SK-N-SH treated with all-trans-retinoic acid at 6 μM for 48 hours (cell line): ENCODE measurements around the gene EDEM3.

Source experiments
- ATAC-seq: fragments of 200-7000 bp; cut with Tn5 transposase; 3 replicates; pipeline ENCODE4 v1.9.1; 2020; ENCODE audit warnings: mild to moderate bottlenecking, moderate library complexity
- BACH2 ChIP-seq: fragments of 250-450 bp; sonication (Bioruptor Pico); IDR thresholded peaks from 2 replicates; pipeline ENCODE4 v1.9.0; 2021; ENCODE audit warnings: mild to moderate bottlenecking, borderline replicate concordance
- CSDC2 ChIP-seq: fragments of 250-450 bp; sonication (Bioruptor Pico); IDR thresholded peaks from 2 replicates; pipeline ENCODE4 v1.5.0; 2020; ENCODE audit warnings: mild to moderate bottlenecking, moderate library complexity
- ESRRG ChIP-seq: fragments of 250-450 bp; sonication (Bioruptor Pico); IDR thresholded peaks from 2 replicates; pipeline ENCODE4 v1.6.1; 2021; ENCODE audit warnings: mild to moderate bottlenecking
- GLIS3 ChIP-seq: fragments of 250-450 bp; sonication (Bioruptor Pico); IDR thresholded peaks from 2 replicates; pipeline ENCODE4 v1.5.0; 2020; ENCODE audit warnings: mild to moderate bottlenecking, moderate library complexity
- ISL1 ChIP-seq: fragments of 250-450 bp; sonication (Bioruptor Pico); IDR thresholded peaks from 2 replicates; pipeline ENCODE4 v2.1.2; 2022; ENCODE audit warnings: mild to moderate bottlenecking, moderate library complexity
- OSR1 ChIP-seq: fragments of 250-450 bp; sonication (Bioruptor Pico); IDR thresholded peaks from 2 replicates; pipeline ENCODE4 v1.8.0; 2022; ENCODE audit warnings: moderate library complexity, mild to moderate bottlenecking, inconsistent platforms
- PPARA ChIP-seq: fragments of 250-450 bp; sonication (Bioruptor Pico); IDR thresholded peaks from 2 replicates; pipeline ENCODE4 v1.5.0; 2020; ENCODE audit warnings: mild to moderate bottlenecking, borderline replicate concordance
- RARB ChIP-seq: fragments of 250-450 bp; sonication (Bioruptor Pico); IDR thresholded peaks from 2 replicates; pipeline ENCODE4 v1.8.0; 2021; ENCODE audit warnings: mild to moderate bottlenecking, moderate library complexity
- SNAI2 ChIP-seq: fragments of 250-450 bp; sonication (Bioruptor Pico); IDR thresholded peaks from 2 replicates; pipeline ENCODE4 v1.5.0; 2020; ENCODE audit warnings: mild to moderate bottlenecking, moderate library complexity
- TOX ChIP-seq: fragments of 250-450 bp; sonication (Bioruptor Pico); IDR thresholded peaks from 2 replicates; pipeline ENCODE4 v1.8.0; 2021; ENCODE audit warnings: mild to moderate bottlenecking, moderate library complexity, borderline replicate concordance
- ZC3H10 ChIP-seq: fragments of 250-450 bp; sonication (Bioruptor Pico); IDR thresholded peaks from 2 replicates; pipeline ENCODE4 v1.5.1; 2021; ENCODE audit warnings: mild to moderate bottlenecking, moderate library complexity
- ZFP3 ChIP-seq: fragments of 250-450 bp; sonication (Bioruptor Pico); IDR thresholded peaks from 2 replicates; pipeline ENCODE4 v1.5.0; 2020; ENCODE audit warnings: mild to moderate bottlenecking, moderate library complexity
- ZFP30 ChIP-seq: fragments of 450-650 bp; formaldehyde crosslinking; IDR thresholded peaks from 2 replicates; pipeline ENCODE4 v1.5.0; 2022; ENCODE audit warnings: mild to moderate bottlenecking, moderate library complexity
- ZNF565 ChIP-seq: fragments of 450-650 bp; formaldehyde crosslinking; conservative IDR thresholded peaks from 2 replicates; pipeline ENCODE4 v1.5.0; 2020; ENCODE audit warnings: low read depth, mild to moderate bottlenecking, moderate library complexity
- ZNF70 ChIP-seq: fragments of 450-650 bp; formaldehyde crosslinking; IDR thresholded peaks from 2 replicates; pipeline ENCODE4 v1.5.0; 2020; ENCODE audit warnings: mild to moderate bottlenecking, moderate library complexity
- ZNF8 ChIP-seq: fragments of 450-650 bp; formaldehyde crosslinking; IDR thresholded peaks from 2 replicates; pipeline ENCODE4 v1.5.0; 2020; ENCODE audit warnings: mild to moderate bottlenecking, moderate library complexity
- TF ChIP-seq, protein P1 (sequence below): fragments of 250-450 bp; sonication (Bioruptor Pico); IDR thresholded peaks from 2 replicates; pipeline ENCODE4 v1.5.1; 2021; ENCODE audit warnings: mild to moderate bottlenecking, moderate library complexity
- TF ChIP-seq, protein P2 (sequence below): fragments of 250-450 bp; sonication (Bioruptor Pico); IDR thresholded peaks from 2 replicates; pipeline ENCODE4 v1.8.0; 2020; ENCODE audit warnings: mild to moderate bottlenecking, moderate library complexity, borderline replicate concordance
- TF ChIP-seq, protein P3 (sequence below): fragments of 250-450 bp; sonication (Bioruptor Pico); IDR thresholded peaks from 2 replicates; pipeline ENCODE4 v1.8.0; 2021; ENCODE audit warnings: low read depth, mild to moderate bottlenecking, moderate library complexity, borderline replicate concordance
- TF ChIP-seq, protein P4 (sequence below): fragments of 250-450 bp; sonication (Bioruptor Pico); IDR thresholded peaks from 2 replicates; pipeline ENCODE4 v1.5.1; 2020; ENCODE audit warnings: low read depth, mild to moderate bottlenecking, moderate library complexity

Gene EDEM3

DNA sequence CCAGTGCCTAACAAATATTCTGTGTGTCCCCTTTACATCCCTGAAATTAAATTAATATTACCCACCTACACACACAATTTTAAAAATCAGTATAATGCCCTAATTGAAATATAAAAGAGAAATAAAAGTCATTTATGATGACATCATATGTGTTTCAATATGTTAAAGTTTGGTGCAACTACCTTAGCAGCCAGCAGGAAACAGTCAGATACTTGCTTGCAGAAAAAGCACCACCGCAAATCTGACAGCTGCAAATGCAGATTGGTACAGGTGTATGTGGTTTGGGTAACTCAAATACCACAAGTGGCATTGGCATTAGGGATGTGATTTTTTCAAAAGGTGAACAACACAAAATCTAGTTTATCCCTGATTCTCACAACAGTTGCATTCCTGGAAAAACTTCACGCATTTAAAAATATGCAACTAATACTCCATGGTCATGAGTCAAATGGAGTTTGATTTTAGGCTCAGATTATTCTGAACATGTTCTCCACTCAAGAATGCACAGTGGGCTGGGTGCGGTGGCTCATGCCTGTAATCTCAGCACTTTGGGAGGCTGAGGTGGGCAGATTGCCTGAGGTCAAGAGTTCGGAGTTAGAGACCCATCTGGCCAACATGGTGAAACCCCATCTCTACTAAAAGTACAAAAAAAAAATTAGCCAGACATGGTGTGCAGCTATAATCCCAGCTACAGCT is 106.3 kb downstream of the EDEM3 start:
- no peak for TF ChIP-seq BACH2 (CRISPR knock-in tag)
- TF ChIP-seq TOX (CRISPR knock-in tag): no peak
- no peak for TF ChIP-seq ZC3H10
- no peak for TF ChIP-seq OSR1
- TF ChIP-seq, protein P1, sequence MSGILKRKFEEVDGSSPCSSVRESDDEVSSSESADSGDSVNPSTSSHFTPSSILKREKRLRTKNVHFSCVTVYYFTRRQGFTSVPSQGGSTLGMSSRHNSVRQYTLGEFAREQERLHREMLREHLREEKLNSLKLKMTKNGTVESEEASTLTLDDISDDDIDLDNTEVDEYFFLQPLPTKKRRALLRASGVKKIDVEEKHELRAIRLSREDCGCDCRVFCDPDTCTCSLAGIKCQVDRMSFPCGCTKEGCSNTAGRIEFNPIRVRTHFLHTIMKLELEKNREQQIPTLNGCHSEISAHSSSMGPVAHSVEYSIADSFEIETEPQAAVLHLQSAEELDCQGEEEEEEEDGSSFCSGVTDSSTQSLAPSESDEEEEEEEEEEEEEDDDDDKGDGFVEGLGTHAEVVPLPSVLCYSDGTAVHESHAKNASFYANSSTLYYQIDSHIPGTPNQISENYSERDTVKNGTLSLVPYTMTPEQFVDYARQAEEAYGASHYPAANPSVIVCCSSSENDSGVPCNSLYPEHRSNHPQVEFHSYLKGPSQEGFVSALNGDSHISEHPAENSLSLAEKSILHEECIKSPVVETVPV (CRISPR knock-in tag): no peak
- TF ChIP-seq ZNF8 (CRISPR knock-in tag): no peak
- no peak for TF ChIP-seq ZFP30 (CRISPR knock-in tag)
- TF ChIP-seq, protein P2, sequence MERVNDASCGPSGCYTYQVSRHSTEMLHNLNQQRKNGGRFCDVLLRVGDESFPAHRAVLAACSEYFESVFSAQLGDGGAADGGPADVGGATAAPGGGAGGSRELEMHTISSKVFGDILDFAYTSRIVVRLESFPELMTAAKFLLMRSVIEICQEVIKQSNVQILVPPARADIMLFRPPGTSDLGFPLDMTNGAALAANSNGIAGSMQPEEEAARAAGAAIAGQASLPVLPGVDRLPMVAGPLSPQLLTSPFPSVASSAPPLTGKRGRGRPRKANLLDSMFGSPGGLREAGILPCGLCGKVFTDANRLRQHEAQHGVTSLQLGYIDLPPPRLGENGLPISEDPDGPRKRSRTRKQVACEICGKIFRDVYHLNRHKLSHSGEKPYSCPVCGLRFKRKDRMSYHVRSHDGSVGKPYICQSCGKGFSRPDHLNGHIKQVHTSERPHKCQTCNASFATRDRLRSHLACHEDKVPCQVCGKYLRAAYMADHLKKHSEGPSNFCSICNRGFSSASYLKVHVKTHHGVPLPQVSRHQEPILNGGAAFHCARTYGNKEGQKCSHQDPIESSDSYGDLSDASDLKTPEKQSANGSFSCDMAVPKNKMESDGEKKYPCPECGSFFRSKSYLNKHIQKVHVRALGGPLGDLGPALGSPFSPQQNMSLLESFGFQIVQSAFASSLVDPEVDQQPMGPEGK (CRISPR knock-in tag): no peak
- no peak for TF ChIP-seq PPARA (CRISPR knock-in tag)
- TF ChIP-seq, protein P3, sequence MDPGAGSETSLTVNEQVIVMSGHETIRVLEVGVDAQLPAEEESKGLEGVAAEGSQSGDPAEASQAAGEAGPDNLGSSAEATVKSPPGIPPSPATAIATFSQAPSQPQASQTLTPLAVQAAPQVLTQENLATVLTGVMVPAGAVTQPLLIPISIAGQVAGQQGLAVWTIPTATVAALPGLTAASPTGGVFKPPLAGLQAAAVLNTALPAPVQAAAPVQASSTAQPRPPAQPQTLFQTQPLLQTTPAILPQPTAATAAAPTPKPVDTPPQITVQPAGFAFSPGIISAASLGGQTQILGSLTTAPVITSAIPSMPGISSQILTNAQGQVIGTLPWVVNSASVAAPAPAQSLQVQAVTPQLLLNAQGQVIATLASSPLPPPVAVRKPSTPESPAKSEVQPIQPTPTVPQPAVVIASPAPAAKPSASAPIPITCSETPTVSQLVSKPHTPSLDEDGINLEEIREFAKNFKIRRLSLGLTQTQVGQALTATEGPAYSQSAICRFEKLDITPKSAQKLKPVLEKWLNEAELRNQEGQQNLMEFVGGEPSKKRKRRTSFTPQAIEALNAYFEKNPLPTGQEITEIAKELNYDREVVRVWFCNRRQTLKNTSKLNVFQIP (CRISPR knock-in tag): no peak
- TF ChIP-seq, protein P4, sequence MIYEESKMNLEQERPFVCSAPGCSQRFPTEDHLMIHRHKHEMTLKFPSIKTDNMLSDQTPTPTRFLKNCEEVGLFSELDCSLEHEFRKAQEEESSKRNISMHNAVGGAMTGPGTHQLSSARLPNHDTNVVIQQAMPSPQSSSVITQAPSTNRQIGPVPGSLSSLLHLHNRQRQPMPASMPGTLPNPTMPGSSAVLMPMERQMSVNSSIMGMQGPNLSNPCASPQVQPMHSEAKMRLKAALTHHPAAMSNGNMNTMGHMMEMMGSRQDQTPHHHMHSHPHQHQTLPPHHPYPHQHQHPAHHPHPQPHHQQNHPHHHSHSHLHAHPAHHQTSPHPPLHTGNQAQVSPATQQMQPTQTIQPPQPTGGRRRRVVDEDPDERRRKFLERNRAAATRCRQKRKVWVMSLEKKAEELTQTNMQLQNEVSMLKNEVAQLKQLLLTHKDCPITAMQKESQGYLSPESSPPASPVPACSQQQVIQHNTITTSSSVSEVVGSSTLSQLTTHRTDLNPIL (CRISPR knock-in tag): no peak
- no peak for TF ChIP-seq ZNF70
- no peak for TF ChIP-seq ESRRG
- TF ChIP-seq ZFP3 (CRISPR knock-in tag): no peak
- no peak for TF ChIP-seq SNAI2
- TF ChIP-seq GLIS3 (CRISPR knock-in tag): no peak
- no peak for TF ChIP-seq ISL1 (CRISPR knock-in tag)
- TF ChIP-seq ZNF565 (CRISPR knock-in tag): no peak
- no peak for TF ChIP-seq CSDC2 (CRISPR knock-in tag)
- TF ChIP-seq, all 23 proteins: peak for 0
- no peak for ATAC-seq

DNA sequence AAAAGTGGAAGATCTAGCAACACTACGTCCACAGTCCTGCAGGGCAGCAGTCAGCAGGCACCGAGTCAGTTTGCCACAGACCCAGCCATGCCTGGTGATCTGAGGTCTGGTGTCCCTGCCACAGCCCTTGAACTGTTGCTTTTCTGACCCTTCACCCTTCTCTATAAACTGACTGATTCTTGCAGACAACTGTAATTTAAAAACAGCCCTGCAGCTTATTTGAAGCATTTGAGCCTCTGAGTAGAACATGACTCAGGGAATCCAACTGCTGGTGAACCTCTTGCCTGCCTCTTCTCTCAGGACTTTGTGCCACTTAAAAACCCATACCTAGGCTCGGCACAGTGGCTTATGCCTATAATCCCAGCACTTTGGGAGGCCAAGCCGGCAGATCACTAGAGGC is 107.2 kb downstream of the EDEM3 start:
- ATAC-seq: no peak; the same call in 2 of the 3 replicates
- TF ChIP-seq ZFP30 (CRISPR knock-in tag) (no peak), ESRRG (no peak), GLIS3 (CRISPR knock-in tag) (no peak), ISL1 (CRISPR knock-in tag) (no peak), ZFP3 (CRISPR knock-in tag) (no peak), ZNF70 (no peak), TOX (CRISPR knock-in tag) (no peak), ZNF8 (CRISPR knock-in tag) (no peak), RARB (CRISPR knock-in tag) (no peak), CSDC2 (CRISPR knock-in tag) (no peak), SNAI2 (no peak)
- TF ChIP-seq, protein P3 (CRISPR knock-in tag): no peak
- TF ChIP-seq, protein P2 (CRISPR knock-in tag): no peak
